Mucosa of descending colon (tissue), 3 donors: ENCODE data around the gene TBXAS1. TPM values are rescaled to one million over a fixed set of nuclear protein-coding genes. Genes with fewer than 3 reads are reported as not detected.

Experiments
- ATAC-seq: fragments of 200-7000 bp; cut with Tn5 transposase; one replicate; pipeline ENCODE4 v1.9.1; 2020; ENCODE audit warnings: mild to moderate bottlenecking, moderate library complexity
- DNase-seq, 3 donors: peaks; one replicate each; pipeline ENCODE4 v3.0.0-alpha.2; 2020
- H3K36me3 ChIP-seq: fragments of 200-600 bp; one replicate; pipeline ENCODE4 v1.8.0; 2021; ENCODE audit warnings: low read depth, mild to moderate bottlenecking
- H3K4me1 ChIP-seq: fragments of 200-600 bp; one replicate; pipeline ENCODE4 v1.8.0; 2021; ENCODE audit warnings: low read depth, mild to moderate bottlenecking
- H3K4me3 ChIP-seq: fragments of 200-600 bp; one replicate; pipeline ENCODE4 v1.8.0; 2021; ENCODE audit warnings: mild to moderate bottlenecking
- H3K9me3 ChIP-seq: fragments of 200-600 bp; one replicate; pipeline ENCODE4 v1.8.0; 2021; ENCODE audit warnings: mild to moderate bottlenecking
- CTCF ChIP-seq: fragments of 200-600 bp; IDR thresholded peaks from one replicate; pipeline ENCODE4 v1.8.0; 2022; ENCODE audit warnings: antibody characterized with exemption, mild to moderate bottlenecking
- intact Hi-C, 2 donors: fragments of 100-400 bp; cut with DNase I in 1 of 2; cut with micrococcal nuclease in 1 of 2; formaldehyde crosslinking; loops; one replicate each; pipeline versions ENCODE4 v1.11.0 to v1.11.1; 2022; cut with DNase I, micrococcal nuclease
- total RNA-seq, 3 donors: library from RNA; stranded (reverse); fragmentation: NEBNext Ultra II Directional in 2 of 3; extraction: Animal tissue kit (Norgen Biotek cat#: 25700) in 2 of 3; gene quantifications; one replicate each; pipeline versions ENCODE4 v1.2.1 to v1.2.4, GENCODE V29; 2021 to 2023
- donor health status: DM: no; HTN: no; CAD: no; lungs with moderate emphysema.
- donor health status: DM: no; HTN: no; CAD: no.
- donor health status: DM: no; HTN: yes; CAD: no.

TBXAS1 gene
- total RNA-seq, 3 donors from 2014 or later: 9.4 to 15.6 (median 9.7) TPM

- no peak for DNase-seq
- intact Hi-C loops: no loop called here
- no peak for ATAC-seq
- Histone ChIP-seq H3K9me3 (no peaks in the 10 kb centered on the region), H3K4me3 (no peak overlapping the region), H3K36me3 (no peaks in the 10 kb centered on the region), H3K4me1 (no peaks in the 10 kb centered on the region)
- no peak for TF ChIP-seq CTCF
These were observed 188.0 kb downstream of the TBXAS1 start for GRCh38 chr7:140017034-140017433.

GRCh38 chr7:140017543-140017942 is 188.5 kb downstream of the TBXAS1 start:
- intact Hi-C loops: no loop called here
- ATAC-seq (no peak), DNase-seq (no peak)
- Histone ChIP-seq H3K36me3 (no peaks in the 10 kb centered on the region), H3K4me1 (no peaks in the 10 kb centered on the region), H3K4me3 (no peak overlapping the region), H3K9me3 (no peaks in the 10 kb centered on the region)
- TF ChIP-seq CTCF: no peak

GRCh38 chr7:140018125-140019043 is 189.3 kb downstream of the TBXAS1 start:
- intact Hi-C loops: no loop called here
- Histone ChIP-seq H3K4me3 (no peak overlapping the region), H3K9me3 (no peaks in the 10 kb centered on the region), H3K36me3 (no peaks in the 10 kb centered on the region), H3K4me1 (no peaks in the 10 kb centered on the region)
- DNase-seq: no peak
- no peak for TF ChIP-seq CTCF
- ATAC-seq: no peak

- intact Hi-C loops: no loop called here
- Histone ChIP-seq H3K4me3 (no peak overlapping the region), H3K9me3 (no peaks in the 10 kb centered on the region), H3K4me1 (no peaks in the 10 kb centered on the region), H3K36me3 (peaks cover 3% of the 10 kb centered on the region)
- no peak for TF ChIP-seq CTCF
- no peak for DNase-seq
- ATAC-seq: no peak
These were observed 190.1 kb downstream of the TBXAS1 start for GRCh38 chr7:140019172-140019571.

GRCh38 chr7:140019606-140020005 is 190.5 kb downstream of the TBXAS1 start:
- intact Hi-C loops: no loop called here
- Histone ChIP-seq H3K9me3 (no peaks in the 10 kb centered on the region), H3K36me3 (peaks cover 4% of the 10 kb centered on the region), H3K4me1 (no peaks in the 10 kb centered on the region), H3K4me3 (no peak overlapping the region)
- TF ChIP-seq CTCF: no peak
- no peak for ATAC-seq
- no peak for DNase-seq
